Measurements from ENCODE around the gene ASB1.

DNA sequence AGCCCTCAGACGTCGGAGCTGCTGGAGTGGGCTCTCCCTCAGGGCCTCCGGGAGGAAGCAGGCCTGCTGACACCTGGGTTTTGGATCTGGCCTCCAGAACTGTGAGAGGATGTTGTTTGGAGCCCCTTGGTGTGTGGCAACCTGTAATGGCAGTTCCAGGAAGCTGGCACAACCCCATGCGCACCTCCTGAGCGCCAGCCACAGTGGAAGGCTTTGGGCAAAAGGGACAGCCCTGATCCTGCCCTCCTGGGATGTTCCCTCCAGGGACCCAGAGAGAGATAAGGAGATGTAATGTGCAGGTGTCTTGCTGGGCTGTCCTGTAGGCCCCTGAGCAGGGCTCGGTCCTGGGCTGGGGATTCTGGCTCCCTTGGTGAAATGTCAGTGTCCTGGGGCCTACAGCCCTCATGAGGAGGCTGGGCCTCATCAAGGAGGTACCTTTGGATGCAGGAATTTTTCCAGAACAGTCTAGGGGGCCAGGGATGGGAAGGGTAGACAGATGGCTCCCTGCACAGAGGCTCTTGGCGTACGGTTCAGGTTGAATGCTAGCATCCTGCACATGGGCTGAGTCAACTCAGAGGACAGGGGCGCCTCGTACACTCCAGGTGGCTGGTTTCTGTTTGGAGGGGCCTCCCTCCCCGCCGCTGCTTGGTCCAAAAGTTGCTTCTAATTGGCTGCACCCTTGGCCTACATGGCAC lies 61.1 kb downstream of the ASB1 start:
- TF ChIP-seq SIN3A (IDR thresholded peaks at IDR 0.05; ENCODE audit: borderline replicate concordance, insufficient read depth, low read length) (no peak), POLR2AphosphoS5 (IDR thresholded peaks at IDR 0.05; ENCODE audit: low read depth, low read length) (no peak)
